ENCODE measurements around the gene LHB.
"Not testable (repeated sequence)": the region's sequence is repeated elsewhere in the genome, so short reads cannot be mapped to it uniquely, and the experiment has no call there.

LHB gene

GRCh38 chr19:49038111-49038510 lies 21.2 kb upstream of the LHB start:
- not testable (repeated sequence) for DNase-seq (ENCODE audit: low spot score)

- DNase-seq (ENCODE audit: low spot score) = peak; percentile 53
These were observed 19.9 kb upstream of the LHB start, which contains the start of gene CGB1 for GRCh38 chr19:49036815-49037214. Gene CGB1, minus strand, starts transcription at chr19:49036895. Its CDS starts 184 bp downstream, at chr19:49036711.

GRCh38 chr19:49031642-49032301 lies 14.9 kb upstream of the LHB start, which contains the start of gene CGB2:
Gene CGB2, plus strand, starts transcription at chr19:49031890. Its CDS starts 206 bp downstream, at chr19:49032096.
- peak; percentile 65 for DNase-seq (ENCODE audit: low spot score)

- DNase-seq (ENCODE audit: low spot score) = not testable (repeated sequence)
These were observed 13.4 kb upstream of the LHB start for GRCh38 chr19:49030323-49030722.

GRCh38 chr19:49029749-49030148 lies 12.9 kb upstream of the LHB start:
- DNase-seq (ENCODE audit: low spot score) = not testable (repeated sequence)

GRCh38 chr19:49028686-49029085 lies 11.8 kb upstream of the LHB start:
- DNase-seq (ENCODE audit: low spot score) = not testable (repeated sequence)

- DNase-seq (ENCODE audit: low spot score) = not testable (repeated sequence)
These were observed 8.7 kb upstream of the LHB start for GRCh38 chr19:49025599-49025998.

GRCh38 chr19:49025088-49025487 lies 8.2 kb upstream of the LHB start:
- not testable (repeated sequence) for DNase-seq (ENCODE audit: low spot score)

- DNase-seq (ENCODE audit: low spot score) = not testable (repeated sequence)
These were observed 7.3 kb upstream of the LHB start, which contains the start of gene CGB3 for GRCh38 chr19:49024233-49024632. Gene CGB3, minus strand, starts transcription at chr19:49024333. Its CDS starts 362 bp downstream, at chr19:49023971.

GRCh38 chr19:49022116-49022515 lies 5.2 kb upstream of the LHB start:
- DNase-seq (ENCODE audit: low spot score) = no peak

GRCh38 chr19:49020931-49021895 lies 4.3 kb upstream of the LHB start:
- peak; percentile 74 for DNase-seq (ENCODE audit: low spot score)

GRCh38 chr19:49020342-49020741 lies 3.5 kb upstream of the LHB start:
- peak; percentile 47 for DNase-seq (ENCODE audit: low spot score)

GRCh38 chr19:49019242-49019932 lies 2.5 kb upstream of the LHB start:
- DNase-seq (ENCODE audit: low spot score) = peak; percentile 79

GRCh38 chr19:49018388-49019241 lies 1.7 kb upstream of the LHB start:
- not testable (repeated sequence) for DNase-seq (ENCODE audit: low spot score)

- DNase-seq (ENCODE audit: low spot score) = peak; percentile 83
These were observed 918 bp upstream of the LHB start for GRCh38 chr19:49017666-49018351.

GRCh38 chr19:49016067-49016839 lies 638 bp downstream of the LHB start:
- no peak for DNase-seq (ENCODE audit: low spot score)

- DNase-seq (ENCODE audit: low spot score) = no peak
These were observed 2.0 kb downstream of the LHB start for GRCh38 chr19:49014870-49015255.

GRCh38 chr19:49014123-49014869 lies 2.6 kb downstream of the LHB start:
- no peak for DNase-seq (ENCODE audit: low spot score)

GRCh38 chr19:49011194-49011593 lies 5.7 kb downstream of the LHB start:
- DNase-seq (ENCODE audit: low spot score) = no peak

Data from SW480 (cell line).